Globus pallidus (tissue), 1 donor: ENCODE results near the gene GALNT14.

Experiments
- DNase-seq: peaks from one replicate; pipeline ENCODE4 v3.0.0-alpha.2; 2015; ENCODE audit warnings: low spot score

Gene GALNT14

GRCh38 chr2:31136000-31136399 lies 2.2 kb downstream of the GALNT14 start:
- DNase-seq, result no peak

- DNase-seq, result no peak
Measured at GRCh38 chr2:31134480-31134879, 3.8 kb downstream of the GALNT14 start.

- DNase-seq, result no peak
Measured at GRCh38 chr2:31132786-31133185, 5.5 kb downstream of the GALNT14 start.

GRCh38 chr2:31131871-31132270 lies 6.4 kb downstream of the GALNT14 start:
- no peak for DNase-seq

- no peak for DNase-seq
Measured at GRCh38 chr2:31129375-31130171, 8.7 kb downstream of the GALNT14 start.

- DNase-seq, result no peak
Measured at GRCh38 chr2:31127931-31128330, 10.3 kb downstream of the GALNT14 start.

GRCh38 chr2:31125918-31126695 lies 12.1 kb downstream of the GALNT14 start:
- DNase-seq, result no peak

- no peak for DNase-seq
Measured at GRCh38 chr2:31124904-31125303, 13.3 kb downstream of the GALNT14 start.

GRCh38 chr2:31122133-31122532 lies 16.1 kb downstream of the GALNT14 start:
- no peak for DNase-seq

- DNase-seq, result no peak
Measured at GRCh38 chr2:31113765-31114164, 24.5 kb downstream of the GALNT14 start.

- no peak for DNase-seq
Measured at GRCh38 chr2:31112544-31112943, 25.7 kb downstream of the GALNT14 start.

- no peak for DNase-seq
Measured at GRCh38 chr2:31110998-31111397, 27.2 kb downstream of the GALNT14 start.

GRCh38 chr2:31110431-31110830 lies 27.8 kb downstream of the GALNT14 start:
- no peak for DNase-seq

- DNase-seq, result no peak
Measured at GRCh38 chr2:31109633-31110192, 28.5 kb downstream of the GALNT14 start.

GRCh38 chr2:31108561-31109286 lies 29.5 kb downstream of the GALNT14 start:
- peak; percentile 6 for DNase-seq

GRCh38 chr2:31107591-31108300 lies 30.5 kb downstream of the GALNT14 start:
- no peak for DNase-seq

- no peak for DNase-seq
Measured at GRCh38 chr2:31101701-31102100, 36.5 kb downstream of the GALNT14 start.

- DNase-seq, result no peak
Measured at GRCh38 chr2:31097962-31098613, 40.2 kb downstream of the GALNT14 start.

GRCh38 chr2:31090188-31090587 lies 48.1 kb downstream of the GALNT14 start:
- no peak for DNase-seq

GRCh38 chr2:31089645-31090044 lies 48.6 kb downstream of the GALNT14 start:
- DNase-seq, result no peak
